IMR-90 (cell line): ENCODE data around the gene IBA57. TPM values are rescaled to one million over a fixed set of nuclear protein-coding genes. Genes with fewer than 3 reads are reported as not detected.

Experiments used
- ATAC-seq: fragments of 200-7000 bp; cut with Tn5 transposase; 2 replicates; pipeline ENCODE4 v1.9.1; 2020; ENCODE audit warnings: low read depth, mild to moderate bottlenecking, moderate library complexity
- BruUV-seq: library from RNA; stranded (reverse); fragments of 400-500 nt; replicated peaks from 2 replicates; lab custom pipeline; 2021; lab: Mats Ljungman, UMichigan
- CTCF ChIA-PET: fragments of 300-600 bp; formaldehyde crosslinking; extraction: SDS; loops from one replicate; lab custom pipeline; 2021; ENCODE audit warnings: antibody characterized with exemption; lab: Yijun Ruan, JAX
- POLR2A ChIA-PET: fragments of 300-600 bp; sonication (Branson Sonifier 250); formaldehyde crosslinking; loops from one replicate; lab custom pipeline; 2022; ENCODE audit warnings: antibody characterized with exemption; ENCODE audit not compliant: unreplicated experiment; lab: Charles Lee
- DNase-seq: peaks from one replicate; pipeline ENCODE4 v3.0.0; 2013
- H2AFZ ChIP-seq: replicated peaks from 2 replicates; pipeline ENCODE3; 2013; ENCODE audit warnings: low read length, mild to moderate bottlenecking; ENCODE audit not compliant: poor library complexity
- H2AK5ac ChIP-seq: 2 replicates; pipeline ENCODE4 v1.6.1; 2013; ENCODE audit warnings: low read depth, low read length, inconsistent platforms
- H2AK9ac ChIP-seq: replicated peaks from 2 replicates; pipeline ENCODE3; 2013; ENCODE audit warnings: mild to moderate bottlenecking, low read depth, low read length, moderate library complexity; ENCODE audit not compliant: poor library complexity
- H2BK120ac ChIP-seq: 2 replicates; pipeline ENCODE4 v1.6.1; 2013; ENCODE audit warnings: low read depth, low read length, inconsistent platforms
- H2BK15ac ChIP-seq: 3 replicates; pipeline ENCODE4 v1.6.1; 2013; ENCODE audit warnings: low read depth, low read length, inconsistent platforms
- H2BK20ac ChIP-seq: 2 replicates; pipeline ENCODE4 v1.6.1; 2013; ENCODE audit warnings: low read depth, mild to moderate bottlenecking, inconsistent platforms, low read length, moderate library complexity
- H2BK5ac ChIP-seq: 2 replicates; pipeline ENCODE4 v1.6.1; 2013; ENCODE audit warnings: mild to moderate bottlenecking, low read depth, low read length, inconsistent platforms; ENCODE audit not compliant: poor library complexity, severe bottlenecking
- H3K14ac ChIP-seq: replicated peaks from 2 replicates; pipeline ENCODE4 v1.6.1; 2013; ENCODE audit warnings: low read depth, low read length, inconsistent platforms
- H3K18ac ChIP-seq: 2 replicates; pipeline ENCODE4 v1.6.1; 2013; ENCODE audit warnings: low read depth, low read length, control low read depth
- H3K23ac ChIP-seq: 2 replicates; pipeline ENCODE4 v1.6.1; 2013; ENCODE audit warnings: low read depth, low read length, inconsistent platforms
- H3K27ac ChIP-seq: 2 replicates; pipeline ENCODE4 v1.5.1; 2013; ENCODE audit warnings: mild to moderate bottlenecking, control low read depth, low read length; ENCODE audit not compliant: insufficient read depth
- H3K27me3 ChIP-seq: 2 replicates; pipeline ENCODE4 v1.6.1; 2013; ENCODE audit warnings: low read length; ENCODE audit not compliant: control insufficient read depth, insufficient read depth
- H3K36me3 ChIP-seq: 2 replicates; pipeline ENCODE4 v1.6.1; 2013; ENCODE audit warnings: low read length, mixed read lengths; ENCODE audit not compliant: control insufficient read depth, insufficient read depth
- H3K4ac ChIP-seq: 2 replicates; pipeline ENCODE4 v1.6.1; 2013; ENCODE audit warnings: low read depth, low read length, inconsistent platforms
- H3K4me1 ChIP-seq: 2 replicates; pipeline ENCODE4 v1.6.1; 2013; ENCODE audit warnings: low read length, mixed read lengths; ENCODE audit not compliant: control insufficient read depth, insufficient read depth
- H3K4me2 ChIP-seq: 2 replicates; pipeline ENCODE4 v1.6.1; 2013; ENCODE audit warnings: low read depth, mild to moderate bottlenecking, control low read depth, low read length, moderate library complexity
- H3K4me3 ChIP-seq: 2 replicates; pipeline ENCODE4 v1.5.1; 2013; ENCODE audit warnings: low read depth, mild to moderate bottlenecking, control low read depth, low read length, moderate library complexity; ENCODE audit not compliant: insufficient read depth
- H3K56ac ChIP-seq: 2 replicates; pipeline ENCODE4 v1.6.1; 2013; ENCODE audit warnings: low read length, inconsistent platforms; ENCODE audit not compliant: insufficient read depth; ENCODE audit errors: extremely low read depth
- H3K79me1 ChIP-seq, 2 experiments: 2 replicates each; pipeline ENCODE4 v1.6.1; 2013; ENCODE audit warnings: low read length in 2 of 2, inconsistent platforms in 1 of 2, low read depth in 1 of 2
- H3K9ac ChIP-seq: 2 replicates; pipeline ENCODE4 v1.6.1; 2013; ENCODE audit warnings: low read depth, low read length, control low read depth
- H3K9me1 ChIP-seq: 2 replicates; pipeline ENCODE4 v1.6.1; 2013; ENCODE audit warnings: low read length, inconsistent platforms; ENCODE audit not compliant: insufficient read depth
- H3K9me3 ChIP-seq: 2 replicates; pipeline ENCODE4 v1.6.1; 2013; ENCODE audit warnings: low read length; ENCODE audit not compliant: control insufficient read depth, insufficient read depth
- H4K20me1 ChIP-seq: 2 replicates; pipeline ENCODE4 v1.6.1; 2013; ENCODE audit warnings: low read length, inconsistent platforms; ENCODE audit not compliant: insufficient read depth
- H4K5ac ChIP-seq: 2 replicates; pipeline ENCODE4 v1.6.1; 2013; ENCODE audit warnings: mild to moderate bottlenecking, low read depth, low read length, control low read depth
- H4K8ac ChIP-seq, 2 experiments: 2 replicates each; pipeline ENCODE4 v1.6.1; 2013; ENCODE audit warnings: low read depth in 2 of 2, low read length in 2 of 2, control low read depth in 1 of 2, inconsistent platforms in 1 of 2
- H4K91ac ChIP-seq: 2 replicates; pipeline ENCODE4 v1.6.1; 2013; ENCODE audit warnings: low read depth, low read length, inconsistent platforms; ENCODE audit not compliant: insufficient read depth
- BHLHE40 ChIP-seq: fragments of 150-350 bp; IDR thresholded peaks from 2 replicates; pipeline ENCODE4 v1.6.1; 2016; ENCODE audit warnings: mild to moderate bottlenecking, low read depth, low read length
- CEBPB ChIP-seq: IDR thresholded peaks from 2 replicates; pipeline ENCODE4 v1.6.1; 2012; ENCODE audit warnings: low read depth, low read length, improper control_type of control experiment
- CHD1 ChIP-seq: IDR thresholded peaks from 2 replicates; pipeline ENCODE4 v1.6.1; 2012; ENCODE audit warnings: low read depth, low read length, improper control_type of control experiment
- CTCF ChIP-seq: conservative IDR thresholded peaks from 2 replicates; pipeline ENCODE4 v1.5.1; 2012; ENCODE audit warnings: mild to moderate bottlenecking, low read depth, low read length, improper control_type of control experiment
- ELK1 ChIP-seq: fragments of 150-350 bp; IDR thresholded peaks from 2 replicates; pipeline ENCODE4 v1.6.1; 2016; ENCODE audit warnings: low read depth, mild to moderate bottlenecking, low read length, moderate library complexity, borderline replicate concordance
- FOS ChIP-seq: fragments of 150-350 bp; IDR thresholded peaks from 2 replicates; pipeline ENCODE4 v1.6.1; 2016; ENCODE audit warnings: low read depth, low read length
- MAFK ChIP-seq: IDR thresholded peaks from 2 replicates; pipeline ENCODE4 v1.6.1; 2012; ENCODE audit warnings: low read depth, low read length, improper control_type of control experiment
- MAZ ChIP-seq: IDR thresholded peaks from 2 replicates; pipeline ENCODE4 v1.6.1; 2012; ENCODE audit warnings: low read depth, mild to moderate bottlenecking, low read length, improper control_type of control experiment, moderate library complexity, borderline replicate concordance
- MXI1 ChIP-seq: IDR thresholded peaks from 2 replicates; pipeline ENCODE4 v1.6.1; 2012; ENCODE audit warnings: low read depth, mild to moderate bottlenecking, low read length, moderate library complexity, borderline replicate concordance
- NFE2L2 ChIP-seq: fragments of 150-350 bp; IDR thresholded peaks from 2 replicates; pipeline ENCODE4 v1.6.1; 2016; ENCODE audit warnings: low read depth, mild to moderate bottlenecking, low read length
- POLR2A ChIP-seq: IDR thresholded peaks from 2 replicates; pipeline ENCODE4 v1.6.1; 2012; ENCODE audit warnings: mild to moderate bottlenecking, low read depth, low read length
- RAD21 ChIP-seq: IDR thresholded peaks from 2 replicates; pipeline ENCODE4 v1.6.1; 2012; ENCODE audit warnings: low read length, improper control_type of control experiment
- RFX5 ChIP-seq: IDR thresholded peaks from 2 replicates; pipeline ENCODE4 v1.8.0; 2012; ENCODE audit warnings: low read depth, mild to moderate bottlenecking, low read length, moderate library complexity
- SMC3 ChIP-seq: fragments of 150-350 bp; IDR thresholded peaks from 2 replicates; pipeline ENCODE4 v1.6.1; 2016; ENCODE audit warnings: low read depth, mild to moderate bottlenecking, antibody characterized with exemption, low read length, moderate library complexity
- USF2 ChIP-seq: fragments of 150-350 bp; IDR thresholded peaks from 2 replicates; pipeline ENCODE4 v1.6.1; 2017; ENCODE audit warnings: mild to moderate bottlenecking, antibody characterized with exemption, low read length, low read depth
- WGBS, 2 experiments: methylation state at CpG; one replicate each; pipeline versions ENCODE4 v1.1.5 to v1.1.7; 2013; ENCODE audit warnings: missing lambda C conversion rate in 2 of 2; ENCODE audit not compliant: insufficient read length in 1 of 2; ENCODE audit errors: extremely low coverage in 2 of 2; 5-methylcytosine and 5-hydroxymethylcytosine counted together
- dilution Hi-C: fragments of 300-500 bp; cut with HindIII; formaldehyde crosslinking; loops from one replicate; pipeline ENCODE4 v1.14.3; 2018; ENCODE audit warnings: low sequenced_read_pairs; ENCODE audit not compliant: unreplicated experiment
- in situ Hi-C: fragments of 300-500 bp; cut with MboI; formaldehyde crosslinking; loops from 3 replicates; pipeline ENCODE4 v1.14.3; 2019; ENCODE audit warnings: low sequenced_read_pairs, inconsistent platforms, mixed read lengths
- intact Hi-C: fragments of 100-400 bp; cut with micrococcal nuclease; formaldehyde crosslinking; loops from 2 replicates; pipeline ENCODE4 v1.10.0; 2022
- polyA plus RNA-seq, 3 experiments: library from polyadenylated mRNA; depleted of rRNA; stranded (reverse); fragments of >200 nt; gene quantifications; 2 replicates each; pipeline ENCODE4 v1.2.3, GENCODE V29; 2012; ENCODE audit warnings: low replicate concordance in 1 of 3
- total RNA-seq: library from RNA; depleted of rRNA; stranded (reverse); fragments of >200 nt; gene quantifications from 2 replicates; pipeline ENCODE4 v1.2.3, GENCODE V29; 2012

Gene IBA57
- total and polyA plus RNA-seq, 2 of the 4 experiments (the other 2 are of a cell fraction): 2.0 to 2.6 TPM

GRCh38 chr1:228175316-228176023, 9.9 kb downstream of the IBA57 start:
- DNase-seq (no peak), ATAC-seq (no peak)
- ChIA-PET POLR2A (no interaction called here), CTCF (no interaction called here)
- TF ChIP-seq MAZ (no peak), USF2 (no peak), POLR2A (no peak), CTCF (no peak), RFX5 (no peak), MXI1 (no peak), SMC3 (no peak), RAD21 (no peak), ELK1 (no peak), CHD1 (no peak), NFE2L2 (no peak), CEBPB (no peak), FOS (no peak), MAFK (no peak), BHLHE40 (no peak)
- peaks cover 11% of the 10 kb centered on the region for H3K4me1 ChIP-seq
- no peak overlapping the region for H3K4me2 ChIP-seq
- no peak overlapping the region for H4K91ac ChIP-seq
- no peak overlapping the region for H3K23ac ChIP-seq
- no peak overlapping the region for H3K27ac ChIP-seq
- H2AFZ ChIP-seq: no peak overlapping the region
- H3K79me1 ChIP-seq: peaks cover 6 to 48% of the 10 kb centered on the region in 2 experiments
- no peak overlapping the region for H3K9ac ChIP-seq
- intact Hi-C loops: no loop called here
- dilution Hi-C loops: no loop called here
- no peak overlapping the region for H3K4ac ChIP-seq
- no peak overlapping the region for H2BK20ac ChIP-seq
- no peak overlapping the region for H3K56ac ChIP-seq
- 95% methylated on average over 8 of the region's 18 CpGs; no CpG with 5 or more reads in 1 of the 2 experiments for WGBS, 2 experiments
- no peaks in the 10 kb centered on the region; the same call in 1 of the 2 replicates for H3K9me3 ChIP-seq
- no peak overlapping the region for H3K14ac ChIP-seq
- H4K20me1 ChIP-seq: peaks cover 11% of the 10 kb centered on the region
- in situ Hi-C loops: no loop called here
- H3K18ac ChIP-seq: no peak overlapping the region
- peak overlapping the region; percentile 72 for H2AK9ac ChIP-seq
- H3K36me3 ChIP-seq: 0 out of 2 replicates have a peak, but pooled peaks cover 4% of the 10 kb centered on the region
- no peak overlapping the region for H2AK5ac ChIP-seq
- BruUV-seq: no TSS peak
- H3K4me3 ChIP-seq: no peak overlapping the region
- no peak overlapping the region for H2BK5ac ChIP-seq
- H4K8ac ChIP-seq: no peak overlapping the region
- H2BK15ac ChIP-seq: no peak overlapping the region
- H4K5ac ChIP-seq: no peak overlapping the region
- peaks cover 10% of the 10 kb centered on the region for H3K9me1 ChIP-seq
- H2BK120ac ChIP-seq: no peak overlapping the region
- no peaks in the 10 kb centered on the region for H3K27me3 ChIP-seq
